Naive thymus-derived CD4-positive, alpha-beta T cell (primary cell): ENCODE data around the gene CCL15. TPM values are rescaled to one million over a fixed set of nuclear protein-coding genes. Genes with fewer than 3 reads are reported as not detected.

ENCODE experiments used
- ATAC-seq: fragments of 150-1000 bp; cut with Tn5 transposase; 2 replicates; pipeline ENCODE4 v1.10.0; 2021; ENCODE audit warnings: mild to moderate bottlenecking, moderate library complexity
- CTCF ChIA-PET: fragments of 350-600 bp; sonication (Branson Sonifier 250); formaldehyde crosslinking; loops from one replicate; lab custom pipeline; 2021; ENCODE audit warnings: antibody characterized with exemption; lab: Charles Lee
- POLR2A ChIA-PET: fragments of 350-600 bp; sonication (Branson Sonifier 250); formaldehyde crosslinking; loops from one replicate; lab custom pipeline; 2021; ENCODE audit warnings: antibody characterized with exemption, inconsistent platforms; lab: Charles Lee
- DNase-seq, 9 donors: peaks; one replicate each; pipeline versions ENCODE4 v3.0.0 to v3.0.0-alpha.2; 2020 to 2022; ENCODE audit warnings: mixed read lengths in 1 of 9
- H3K27ac ChIP-seq: one replicate; pipeline ENCODE4 v1.7.0; 2013; ENCODE audit warnings: mild to moderate bottlenecking, low read depth, low read length, moderate library complexity
- H3K27me3 ChIP-seq, 2 donors: one replicate each; pipeline ENCODE4 v1.7.0; 2013; ENCODE audit warnings: low read length in 2 of 2, mild to moderate bottlenecking in 2 of 2, moderate library complexity in 2 of 2; ENCODE audit not compliant: control insufficient read depth in 2 of 2, insufficient read depth in 2 of 2
- H3K36me3 ChIP-seq, 3 experiments: 1 replicate in 2 of 3; 2 replicates in 1 of 3; pipeline ENCODE4 v1.7.0; 2013; ENCODE audit warnings: low read length in 3 of 3, mild to moderate bottlenecking in 3 of 3, moderate library complexity in 1 of 3; ENCODE audit not compliant: insufficient read depth in 3 of 3, control insufficient read depth in 2 of 3
- H3K4me1 ChIP-seq, 2 donors: one replicate each; pipeline ENCODE4 v1.7.0; 2013; ENCODE audit warnings: low read length in 2 of 2, mild to moderate bottlenecking in 2 of 2, moderate library complexity in 1 of 2; ENCODE audit not compliant: control insufficient read depth in 2 of 2, insufficient read depth in 2 of 2
- H3K4me3 ChIP-seq: 2 replicates; pipeline ENCODE4 v1.7.0; 2013; ENCODE audit warnings: mild to moderate bottlenecking, low read length
- H3K9me3 ChIP-seq, 3 experiments: 1 replicate in 2 of 3; 2 replicates in 1 of 3; pipeline ENCODE4 v1.7.0; 2013; ENCODE audit warnings: low read length in 3 of 3; ENCODE audit not compliant: control insufficient read depth in 2 of 3
- H3K27ac Mint-ChIP-seq, 9 donors: one replicate each; pipeline ENCODE4 v1.8.0; 2020 to 2022; ENCODE audit warnings: mixed read lengths in 9 of 9, mild to moderate bottlenecking in 8 of 9, moderate library complexity in 5 of 9, inconsistent platforms in 2 of 9
- H3K27me3 Mint-ChIP-seq, 5 donors: one replicate each; pipeline ENCODE4 v1.8.0; 2021 to 2022; ENCODE audit warnings: mixed read lengths in 5 of 5, mild to moderate bottlenecking in 1 of 5
- H3K36me3 Mint-ChIP-seq, 5 donors: one replicate each; pipeline ENCODE4 v1.8.0; 2020 to 2022; ENCODE audit warnings: mixed read lengths in 5 of 5, mild to moderate bottlenecking in 3 of 5, inconsistent platforms in 1 of 5
- H3K4me1 Mint-ChIP-seq, 7 donors: one replicate each; pipeline ENCODE4 v1.8.0; 2020 to 2022; ENCODE audit warnings: mixed read lengths in 7 of 7, mild to moderate bottlenecking in 3 of 7, inconsistent platforms in 1 of 7
- H3K4me3 Mint-ChIP-seq, 10 donors: one replicate each; pipeline ENCODE4 v1.8.0; 2020 to 2022; ENCODE audit warnings: mild to moderate bottlenecking in 10 of 10, mixed read lengths in 10 of 10, moderate library complexity in 6 of 10, inconsistent platforms in 2 of 10
- H3K9me3 Mint-ChIP-seq, 11 donors: one replicate each; pipeline ENCODE4 v1.8.0; 2020 to 2022; ENCODE audit warnings: mixed read lengths in 11 of 11, mild to moderate bottlenecking in 4 of 11, inconsistent platforms in 1 of 11, moderate library complexity in 1 of 11
- intact Hi-C, 2 donors: fragments of 100-400 bp; cut with micrococcal nuclease; formaldehyde crosslinking; loops; one replicate each; pipeline ENCODE4 v1.15.1; 2023
- polyA plus RNA-seq, 2 donors: library from polyadenylated mRNA; unstranded; fragments of 300-500 nt; fragmentation: Illumina TruSeq; gene quantifications; one replicate each; pipeline ENCODE4 v1.2.3, GENCODE V29; 2021
- total RNA-seq, 6 experiments: library from RNA in 5 of 6; stranded (reverse) in 5 of 6; gene quantifications; 1 replicate in 5 of 6; 2 replicates in 1 of 6; pipeline ENCODE4 v1.2.3 and lab custom pipeline; 2021 to 2026

Gene CCL15
- total and polyA plus RNA-seq, 7 experiments from 2014 or later = not detected

GRCh38 chr17:35972945-35973332, 28.4 kb downstream of the CCL15 start:
- H3K4me3 Mint-ChIP-seq = no peak overlapping the region
- Histone ChIP-seq H3K36me3 (no peaks in the 10 kb centered on the region), H3K27me3 (no peaks in the 10 kb centered on the region), H3K27ac (no peak overlapping the region), H3K9me3 (no peaks in the 10 kb centered on the region), H3K4me1 (no peaks in the 10 kb centered on the region), H3K4me3 (no peak overlapping the region)
- ATAC-seq (no peak), DNase-seq (no peak)
- no peaks in the 10 kb centered on the region for H3K36me3 Mint-ChIP-seq
- no peak overlapping the region for H3K27ac Mint-ChIP-seq
- CTCF ChIA-PET = no interaction called here
- peaks cover 0 to 13% (median 5%) of the 10 kb centered on the region in 5 donors for H3K27me3 Mint-ChIP-seq
- H3K9me3 Mint-ChIP-seq = no peaks in the 10 kb centered on the region
- intact Hi-C loops = loop anchor here in 1 of 2 donors (5.0 kb wide), 1 partner anchor 1264 kb away; no protein-coding TSS in a partner anchor
- POLR2A ChIA-PET = no interaction called here
- H3K4me1 Mint-ChIP-seq = peaks cover 0 to 9% (median 0%) of the 10 kb centered on the region in 7 donors

GRCh38 chr17:35972535-35972934, 28.8 kb downstream of the CCL15 start:
- no peaks in the 10 kb centered on the region for H3K4me1 ChIP-seq
- H3K36me3 Mint-ChIP-seq = no peaks in the 10 kb centered on the region
- CTCF ChIA-PET = no interaction called here

GRCh38 chr17:35972066-35972465, 29.3 kb downstream of the CCL15 start:
- CTCF ChIA-PET = no interaction called here
- H3K9me3 ChIP-seq = no peaks in the 10 kb centered on the region
- no peak for DNase-seq

More at GRCh38 chr17:35972535-35972934, 28.8 kb downstream of the CCL15 start:
- POLR2A ChIA-PET = no interaction called here
- Histone ChIP-seq H3K27ac (no peak overlapping the region), H3K4me3 (no peak overlapping the region), H3K36me3 (no peaks in the 10 kb centered on the region), H3K27me3 (no peaks in the 10 kb centered on the region), H3K9me3 (no peaks in the 10 kb centered on the region)
- Mint-ChIP-seq H3K4me1 (peaks cover 0 to 9% (median 0%) of the 10 kb centered on the region in 7 donors), H3K9me3 (no peaks in the 10 kb centered on the region), H3K27ac (no peak overlapping the region), H3K4me3 (no peak overlapping the region), H3K27me3 (peaks cover 0 to 13% (median 5%) of the 10 kb centered on the region in 5 donors)
- no peak for DNase-seq
- no peak for ATAC-seq
- intact Hi-C loops = loop anchor here in 1 of 2 donors (5.0 kb wide), 1 partner anchor 1265 kb away; no protein-coding TSS in a partner anchor

GRCh38 chr17:35969558-35970380, 31.6 kb downstream of the CCL15 start:
- no peak overlapping the region for H3K4me3 Mint-ChIP-seq
- no peak overlapping the region for H3K27ac Mint-ChIP-seq
- no peaks in the 10 kb centered on the region for H3K27me3 ChIP-seq
- H3K27ac ChIP-seq = no peak overlapping the region
- peaks cover 0 to 19% (median 0%) of the 10 kb centered on the region in 5 donors for H3K27me3 Mint-ChIP-seq
- H3K36me3 Mint-ChIP-seq = no peaks in the 10 kb centered on the region
- H3K4me1 ChIP-seq = no peaks in the 10 kb centered on the region
- H3K4me1 Mint-ChIP-seq = peaks cover 0 to 4% (median 0%) of the 10 kb centered on the region in 7 donors
- no peaks in the 10 kb centered on the region for H3K9me3 Mint-ChIP-seq
- ATAC-seq (peak; percentile 73), DNase-seq (peak; percentile 4 to 67 (median 41))
- H3K9me3 ChIP-seq = no peaks in the 10 kb centered on the region
- no peak overlapping the region for H3K4me3 ChIP-seq
- POLR2A ChIA-PET = no interaction called here
- no peaks in the 10 kb centered on the region for H3K36me3 ChIP-seq
- intact Hi-C loops = loop anchor here (1.0 to 5.0 kb wide), 7 partner anchors 103 to 1268 kb away; no protein-coding TSS in a partner anchor
- CTCF ChIA-PET = interaction anchor here (0.6 to 1.1 kb wide), 3 partner anchors 8 to 513 kb away, joined by 3 to 4 read pairs (median 3); no protein-coding TSS in a partner anchor

More at GRCh38 chr17:35972066-35972465, 29.3 kb downstream of the CCL15 start:
- Mint-ChIP-seq H3K36me3 (no peaks in the 10 kb centered on the region), H3K27ac (no peak overlapping the region), H3K27me3 (peaks cover 0 to 13% (median 5%) of the 10 kb centered on the region in 5 donors), H3K9me3 (no peaks in the 10 kb centered on the region), H3K4me1 (peaks cover 0 to 9% (median 0%) of the 10 kb centered on the region in 7 donors), H3K4me3 (no peak overlapping the region)
- Histone ChIP-seq H3K27me3 (no peaks in the 10 kb centered on the region), H3K4me3 (no peak overlapping the region), H3K36me3 (no peaks in the 10 kb centered on the region), H3K4me1 (no peaks in the 10 kb centered on the region), H3K27ac (no peak overlapping the region)
- intact Hi-C loops = loop anchor here in 1 of 2 donors (5.0 kb wide), 1 partner anchor 1265 kb away; no protein-coding TSS in a partner anchor
- no peak for ATAC-seq
- POLR2A ChIA-PET = no interaction called here

- no peak for DNase-seq
- Histone ChIP-seq H3K4me3 (no peak overlapping the region), H3K36me3 (no peaks in the 10 kb centered on the region), H3K27me3 (no peaks in the 10 kb centered on the region), H3K9me3 (no peaks in the 10 kb centered on the region), H3K4me1 (no peaks in the 10 kb centered on the region), H3K27ac (no peak overlapping the region)
- peaks cover 0 to 23% (median 0%) of the 10 kb centered on the region in 5 donors for H3K27me3 Mint-ChIP-seq
- POLR2A ChIA-PET = no interaction called here
- H3K9me3 Mint-ChIP-seq = no peaks in the 10 kb centered on the region
- ATAC-seq = no peak
- no peaks in the 10 kb centered on the region for H3K36me3 Mint-ChIP-seq
- no peak overlapping the region for H3K4me3 Mint-ChIP-seq
- CTCF ChIA-PET = interaction anchor here (1.1 kb wide), 2 partner anchors 9 to 515 kb away, joined by 3 to 4 read pairs; no protein-coding TSS in a partner anchor
- intact Hi-C loops = loop anchor here (1.0 to 5.0 kb wide), 6 partner anchors 104 to 515 kb away; no protein-coding TSS in a partner anchor
- no peak overlapping the region for H3K27ac Mint-ChIP-seq
- H3K4me1 Mint-ChIP-seq = peaks cover 0 to 4% (median 0%) of the 10 kb centered on the region in 7 donors
Measured at GRCh38 chr17:35968520-35969054, 32.8 kb downstream of the CCL15 start.

GRCh38 chr17:35965272-35965671, 36.1 kb downstream of the CCL15 start:
- CTCF ChIA-PET = interaction anchor here (0.6 kb wide), 1 partner anchor 369 kb away, joined by 3 read pairs; no protein-coding TSS in a partner anchor
- peaks cover 0 to 20% (median 7%) of the 10 kb centered on the region in 5 donors for H3K27me3 Mint-ChIP-seq
- no peak overlapping the region for H3K27ac Mint-ChIP-seq
- no peaks in the 10 kb centered on the region for H3K9me3 Mint-ChIP-seq
- peaks cover 0 to 4% (median 0%) of the 10 kb centered on the region in 7 donors for H3K4me1 Mint-ChIP-seq
- no peak overlapping the region for H3K27ac ChIP-seq
- POLR2A ChIA-PET = no interaction called here
- H3K9me3 ChIP-seq = no peaks in the 10 kb centered on the region
- ATAC-seq (no peak), DNase-seq (no peak)
- no peak overlapping the region for H3K4me3 ChIP-seq
- intact Hi-C loops = loop anchor here in 1 of 2 donors (5.0 kb wide), 1 partner anchor 118 kb away; no protein-coding TSS in a partner anchor
- no peaks in the 10 kb centered on the region for H3K36me3 Mint-ChIP-seq
- no peaks in the 10 kb centered on the region for H3K36me3 ChIP-seq
- no peaks in the 10 kb centered on the region for H3K4me1 ChIP-seq
- H3K4me3 Mint-ChIP-seq = no peak overlapping the region
- no peaks in the 10 kb centered on the region for H3K27me3 ChIP-seq
